Chondrocyte (in vitro differentiated cells): ENCODE data around the gene CWC27. TPM values are rescaled to one million over a fixed set of nuclear protein-coding genes. Genes with fewer than 3 reads are reported as not detected.

Source experiments
- DNase-seq: peaks from one replicate; pipeline ENCODE4 v3.0.0; 2021; ENCODE audit warnings: mixed read lengths, low spot score
- H3K27ac Mint-ChIP-seq: one replicate; pipeline ENCODE4 v1.8.0; 2021; ENCODE audit warnings: mild to moderate bottlenecking, moderate library complexity, mixed read lengths; ENCODE audit not compliant: unreplicated experiment
- H3K27me3 Mint-ChIP-seq: 2 replicates; pipeline ENCODE4 v1.8.0; 2021; ENCODE audit warnings: low read depth, mixed read lengths
- H3K36me3 Mint-ChIP-seq: 2 replicates; pipeline ENCODE4 v1.8.0; 2021; ENCODE audit warnings: low read depth, mixed read lengths
- H3K4me1 Mint-ChIP-seq: 2 replicates; pipeline ENCODE4 v1.8.0; 2021; ENCODE audit warnings: low read depth, mild to moderate bottlenecking, mixed read lengths
- H3K4me3 Mint-ChIP-seq: one replicate; pipeline ENCODE4 v1.8.0; 2021; ENCODE audit warnings: mild to moderate bottlenecking, moderate library complexity, mixed read lengths; ENCODE audit not compliant: unreplicated experiment
- H3K9me3 Mint-ChIP-seq: 2 replicates; pipeline ENCODE4 v1.8.0; 2021; ENCODE audit warnings: low read depth, mixed read lengths
- total RNA-seq: library from RNA; stranded (reverse); gene quantifications from 3 replicates; pipeline ENCODE4 v1.2.1, GENCODE V29; 2021
- TF ChIP-seq, protein P1 (sequence below): fragments of 200-600 bp; sonication (generic); IDR thresholded peaks from 2 replicates; pipeline ENCODE4 v1.5.0; 2021; ENCODE audit warnings: antibody characterized with exemption, mild to moderate bottlenecking, moderate library complexity

The CWC27 gene
- total RNA-seq, 1 donor from 2014 or later, result 19.5 TPM

DNA sequence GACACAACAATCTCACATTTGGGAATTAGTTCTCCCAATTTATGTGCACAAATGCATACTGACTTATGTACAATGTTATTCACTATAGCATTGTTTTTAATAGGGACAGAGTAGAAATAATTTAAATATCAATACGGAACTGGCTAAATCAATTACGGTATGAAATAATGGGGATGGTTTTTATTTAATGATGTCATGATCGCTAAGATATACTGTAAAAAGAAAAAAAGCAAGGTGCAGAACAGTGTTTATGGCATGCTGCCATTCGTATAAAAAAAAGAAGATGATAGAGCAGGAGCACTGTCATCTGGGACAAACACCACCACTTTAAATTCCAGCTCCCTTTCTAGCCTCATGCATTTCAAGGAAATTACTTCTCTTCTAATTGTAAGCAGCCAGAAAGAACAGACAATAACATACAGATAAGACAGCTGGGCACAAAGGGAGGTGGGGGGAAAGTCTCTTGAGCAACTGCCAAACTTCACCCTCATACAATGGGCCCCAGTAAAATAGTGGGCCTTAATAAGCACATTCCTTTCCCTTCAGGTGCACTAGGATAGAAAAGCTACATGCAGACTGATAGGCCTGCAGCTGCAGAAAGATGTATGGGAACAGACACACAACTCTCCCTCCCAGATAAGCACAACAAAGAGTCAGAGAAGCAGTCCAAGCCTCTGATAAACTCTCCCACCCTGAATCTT, 8.6 kb upstream of the CWC27 start:
- TF ChIP-seq, protein P1, sequence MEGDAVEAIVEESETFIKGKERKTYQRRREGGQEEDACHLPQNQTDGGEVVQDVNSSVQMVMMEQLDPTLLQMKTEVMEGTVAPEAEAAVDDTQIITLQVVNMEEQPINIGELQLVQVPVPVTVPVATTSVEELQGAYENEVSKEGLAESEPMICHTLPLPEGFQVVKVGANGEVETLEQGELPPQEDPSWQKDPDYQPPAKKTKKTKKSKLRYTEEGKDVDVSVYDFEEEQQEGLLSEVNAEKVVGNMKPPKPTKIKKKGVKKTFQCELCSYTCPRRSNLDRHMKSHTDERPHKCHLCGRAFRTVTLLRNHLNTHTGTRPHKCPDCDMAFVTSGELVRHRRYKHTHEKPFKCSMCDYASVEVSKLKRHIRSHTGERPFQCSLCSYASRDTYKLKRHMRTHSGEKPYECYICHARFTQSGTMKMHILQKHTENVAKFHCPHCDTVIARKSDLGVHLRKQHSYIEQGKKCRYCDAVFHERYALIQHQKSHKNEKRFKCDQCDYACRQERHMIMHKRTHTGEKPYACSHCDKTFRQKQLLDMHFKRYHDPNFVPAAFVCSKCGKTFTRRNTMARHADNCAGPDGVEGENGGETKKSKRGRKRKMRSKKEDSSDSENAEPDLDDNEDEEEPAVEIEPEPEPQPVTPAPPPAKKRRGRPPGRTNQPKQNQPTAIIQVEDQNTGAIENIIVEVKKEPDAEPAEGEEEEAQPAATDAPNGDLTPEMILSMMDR, result no peak
- no peaks in the 10 kb centered on the region for H3K9me3 Mint-ChIP-seq
- H3K27ac Mint-ChIP-seq, result no peak overlapping the region
- peaks cover 27% of the 10 kb centered on the region for H3K4me1 Mint-ChIP-seq
- no peaks in the 10 kb centered on the region for H3K27me3 Mint-ChIP-seq
- no peak overlapping the region for H3K4me3 Mint-ChIP-seq
- no peak for DNase-seq
- H3K36me3 Mint-ChIP-seq, result peaks cover 8% of the 10 kb centered on the region

DNA sequence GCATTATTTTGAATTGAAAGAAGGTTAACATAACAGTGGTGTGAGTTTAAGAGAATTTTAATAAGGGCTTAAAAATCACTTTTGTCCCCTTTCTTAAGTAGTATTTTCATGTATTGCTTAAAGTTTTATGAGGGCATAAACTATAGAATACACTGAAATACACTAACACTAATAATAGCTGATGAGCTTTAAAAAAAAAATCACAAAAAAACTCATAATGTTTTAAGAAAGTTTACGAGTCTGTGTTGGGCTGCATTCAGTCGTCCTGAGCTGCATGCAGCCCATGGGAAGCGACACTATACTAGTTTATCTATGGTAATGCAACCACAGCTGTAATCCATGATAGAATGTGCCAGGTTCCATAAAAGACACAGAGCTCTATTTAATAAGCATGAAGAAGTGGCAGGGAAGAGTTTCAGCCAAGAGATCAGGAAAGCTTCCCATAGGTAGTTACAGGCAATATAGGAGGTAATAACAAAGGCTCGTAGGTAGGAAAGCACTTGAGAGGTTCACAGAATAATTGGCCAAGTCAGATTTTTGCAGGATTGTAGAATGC, 4.7 kb upstream of the CWC27 start:
- Mint-ChIP-seq H3K4me3 (no peak overlapping the region), H3K4me1 (peaks cover 43% of the 10 kb centered on the region), H3K36me3 (peaks cover 16% of the 10 kb centered on the region), H3K27me3 (no peaks in the 10 kb centered on the region), H3K27ac (no peak overlapping the region), H3K9me3 (no peaks in the 10 kb centered on the region)
- TF ChIP-seq, protein P1, result no peak
- no peak for DNase-seq

DNA sequence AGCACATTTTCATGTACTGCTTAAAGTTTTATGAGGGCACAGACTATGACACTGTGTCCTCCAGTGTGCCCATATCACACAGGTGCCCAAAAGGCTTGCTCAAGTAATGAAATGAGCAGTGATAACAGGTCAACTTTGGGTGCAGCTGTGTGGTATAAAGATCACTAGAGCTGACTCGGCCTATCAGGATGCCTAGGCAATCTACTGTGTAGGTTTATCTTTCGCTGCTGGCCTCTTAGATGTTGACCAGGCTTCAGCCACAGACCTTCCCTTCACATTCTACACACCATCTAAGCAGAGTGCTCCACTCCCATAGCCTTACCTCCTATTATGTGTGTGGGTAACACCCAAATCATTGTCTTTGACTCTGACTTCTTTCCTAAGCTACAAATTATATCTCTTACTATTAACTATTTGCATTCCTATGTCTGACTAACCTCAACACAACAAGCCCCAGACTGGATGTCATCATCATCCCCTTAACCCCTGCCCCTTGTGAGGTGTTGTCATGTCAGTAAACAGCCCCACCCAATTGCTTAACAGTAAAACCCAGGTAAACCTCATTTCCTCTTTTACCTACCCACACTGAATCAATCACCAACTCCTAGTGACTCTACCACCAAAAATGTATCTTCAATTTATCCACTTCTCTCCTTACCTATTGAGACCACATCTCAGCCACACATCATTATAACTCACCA, 2.8 kb upstream of the CWC27 start:
- H3K36me3 Mint-ChIP-seq, result peaks cover 16% of the 10 kb centered on the region
- no peaks in the 10 kb centered on the region for H3K9me3 Mint-ChIP-seq
- DNase-seq, result no peak
- peak overlapping the region; percentile 12 for H3K27ac Mint-ChIP-seq
- H3K4me3 Mint-ChIP-seq, result no peak overlapping the region
- no peaks in the 10 kb centered on the region for H3K27me3 Mint-ChIP-seq
- TF ChIP-seq, protein P1, result no peak
- peaks cover 43% of the 10 kb centered on the region for H3K4me1 Mint-ChIP-seq

DNA sequence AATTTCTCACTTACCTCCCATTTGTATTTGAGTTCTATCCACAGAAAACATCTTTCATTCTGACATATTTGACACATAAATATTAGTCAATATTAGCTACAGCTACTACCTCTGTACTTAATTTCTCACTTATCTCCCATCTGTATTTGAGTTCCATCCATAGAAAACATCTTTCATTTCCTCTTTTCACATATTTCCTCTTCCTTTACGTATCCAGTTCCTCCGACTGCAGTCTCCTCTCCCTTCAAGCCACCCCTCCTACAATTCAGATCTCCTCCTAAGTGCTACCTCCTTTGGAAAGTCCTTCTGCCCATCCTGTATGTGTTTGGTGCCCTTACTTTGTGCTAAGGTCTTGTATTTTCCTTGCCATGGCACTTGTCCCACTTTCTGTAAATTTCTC, 1.8 kb upstream of the CWC27 start:
- H3K36me3 Mint-ChIP-seq, result peaks cover 15% of the 10 kb centered on the region
- H3K4me1 Mint-ChIP-seq, result peaks cover 43% of the 10 kb centered on the region
- no peaks in the 10 kb centered on the region for H3K9me3 Mint-ChIP-seq
- TF ChIP-seq, protein P1, result no peak
- no peak for DNase-seq
- no peaks in the 10 kb centered on the region for H3K27me3 Mint-ChIP-seq
- H3K27ac Mint-ChIP-seq, result peak overlapping the region; percentile 94
- peak overlapping the region; percentile 92 for H3K4me3 Mint-ChIP-seq

DNA sequence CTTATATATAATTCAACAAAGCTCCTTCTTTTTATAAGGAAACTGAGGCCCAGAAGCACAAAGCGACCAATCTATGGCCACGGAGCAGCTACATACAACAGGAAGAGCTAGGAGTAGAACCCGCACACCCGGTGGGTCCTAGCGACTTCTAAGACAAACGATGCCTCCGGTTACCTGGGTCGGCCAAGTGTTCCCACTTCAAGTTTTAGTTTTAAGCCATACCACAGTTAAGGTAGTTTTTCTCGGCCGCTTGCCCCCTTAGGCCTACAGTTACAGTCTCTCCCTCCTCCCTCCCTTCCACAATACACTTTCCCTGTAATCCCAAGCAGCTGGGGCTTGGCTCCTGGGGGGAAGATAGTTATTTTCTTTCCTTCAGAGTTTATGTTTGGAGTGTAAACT, 772 bp upstream of the CWC27 start:
- no peaks in the 10 kb centered on the region for H3K9me3 Mint-ChIP-seq
- H3K27ac Mint-ChIP-seq, result peak overlapping the region; percentile 94
- H3K4me1 Mint-ChIP-seq, result peaks cover 43% of the 10 kb centered on the region
- TF ChIP-seq, protein P1, result no peak
- H3K27me3 Mint-ChIP-seq, result no peaks in the 10 kb centered on the region
- peak overlapping the region; percentile 92 for H3K4me3 Mint-ChIP-seq
- DNase-seq, result no peak
- H3K36me3 Mint-ChIP-seq, result peaks cover 15% of the 10 kb centered on the region
